ENCODE measurements around the gene PRR23C. TPM values are rescaled to one million over a fixed set of nuclear protein-coding genes. Genes with fewer than 3 reads are reported as not detected.

Gene PRR23C
- polyA plus RNA-seq, 5 donors: 0.06 TPM; not detected in 2

- DNase-seq: no peak
These were observed 39.2 kb downstream of the PRR23C start for GRCh38 chr3:139005356-139005993.

DNA sequence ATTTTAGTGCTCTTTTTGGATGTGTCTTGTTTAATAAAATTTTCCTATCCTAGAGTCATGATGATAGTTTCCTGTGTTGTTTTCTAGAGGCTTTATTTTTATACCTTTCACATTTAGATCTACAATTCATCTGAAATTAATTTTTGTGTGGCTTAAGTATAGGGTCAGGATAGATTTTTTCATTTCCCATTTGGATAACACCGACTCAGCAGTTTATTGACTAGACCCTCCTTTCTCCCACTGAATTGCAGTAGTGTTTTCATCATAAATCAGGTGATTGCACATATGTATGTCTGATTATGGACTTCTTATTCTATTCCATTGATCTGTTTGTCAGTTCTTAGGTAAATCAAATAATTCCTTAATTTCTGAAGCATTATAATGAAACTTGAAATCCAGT is 49.0 kb downstream of the PRR23C start:
- no peak for DNase-seq

Other genes with a start within 250 kb of the PRR23C start
- 10 to 100 TPM; 11.0 to 16.1 (median 15.0) TPM for gene PIK3CB, start 210.0 kb downstream of the PRR23C start, polyA plus RNA-seq (ENCODE audit: insufficient read depth in 1 of 5, insufficient read length in 5 of 5, low replicate concordance in 1 of 5)
- gene FOXL2, start 97.8 kb downstream of the PRR23C start, polyA plus RNA-seq (ENCODE audit: insufficient read depth in 1 of 5, insufficient read length in 5 of 5, low replicate concordance in 1 of 5): not detected
- gene FOXL2NB, start 97.7 kb downstream of the PRR23C start, polyA plus RNA-seq (ENCODE audit: insufficient read depth in 1 of 5, insufficient read length in 5 of 5, low replicate concordance in 1 of 5): under 1 TPM in 4 of 5 donors, not detected in 1; 0.04 to 0.08 (median 0.05) TPM
- not detected for gene PRR23A, start 38.6 kb downstream of the PRR23C start, polyA plus RNA-seq (ENCODE audit: insufficient read depth in 1 of 5, insufficient read length in 5 of 5, low replicate concordance in 1 of 5)
- not detected for gene PRR23B, start 24.0 kb downstream of the PRR23C start, polyA plus RNA-seq (ENCODE audit: insufficient read depth in 1 of 5, insufficient read length in 5 of 5, low replicate concordance in 1 of 5)